ENCODE measurements around the gene PRSS8. TPM values are rescaled to one million over a fixed set of nuclear protein-coding genes. Genes with fewer than 3 reads are reported as not detected.
"Not testable (repeated sequence)": the region's sequence is repeated elsewhere in the genome, so short reads cannot be mapped to it uniquely, and the experiment has no call there.

Gene PRSS8
- total RNA-seq, 1 donor from 2014 or later = 26.0 TPM

DNA sequence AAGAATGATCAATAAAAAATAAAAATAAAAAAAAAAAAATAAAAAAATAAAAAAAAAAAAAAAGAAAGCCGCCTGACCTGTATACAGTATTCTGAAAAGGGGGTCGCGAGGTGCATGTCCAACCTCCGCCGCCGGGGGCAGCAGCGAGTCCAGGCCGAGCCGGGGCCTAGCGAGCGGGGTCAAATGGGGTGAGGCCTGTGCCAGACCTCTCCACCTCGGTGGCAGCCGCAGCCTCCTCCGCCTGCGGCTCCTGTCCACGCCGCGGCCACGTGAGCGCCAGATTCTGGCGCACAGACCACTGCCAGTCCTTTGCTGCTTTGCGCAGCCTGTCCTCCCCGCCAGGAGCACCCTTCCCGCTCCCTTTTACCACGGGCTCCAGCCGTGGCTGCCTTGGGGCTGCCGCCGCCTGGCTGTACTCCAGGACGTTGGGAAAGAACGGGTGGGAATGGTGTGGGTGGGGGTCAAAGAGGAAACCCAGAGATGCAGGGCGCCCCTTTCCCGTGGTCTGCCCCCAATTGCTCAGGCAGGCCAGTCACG, 29.8 kb downstream of the PRSS8 start:
- no peak for DNase-seq (ENCODE audit: extremely low spot score in 2 of 2)
- intact Hi-C loops (cut with DNase I) = no loop called here
- H3K4me1 ChIP-seq = peaks cover 25% of the 10 kb centered on the region
- no peaks in the 10 kb centered on the region for H3K9me3 ChIP-seq
- TF ChIP-seq POLR2A (IDR thresholded peaks at IDR 0.05) (no peak), POLR2AphosphoS5 (IDR thresholded peaks at IDR 0.05; ENCODE audit: insufficient read depth in 1 of 2, low read depth in 1 of 2) (peak in 1 of 2 donors; percentile 55), CTCF (IDR thresholded peaks at IDR 0.05) (peak; percentile 18 to 71 (median 67))
- peaks cover 0 to 14% of the 10 kb centered on the region in 2 donors for H3K36me3 ChIP-seq
- H3K27ac ChIP-seq = peak overlapping the region; percentile 10
- H3K4me3 ChIP-seq = no peak overlapping the region
- H3K27me3 ChIP-seq = no peaks in the 10 kb centered on the region

DNA sequence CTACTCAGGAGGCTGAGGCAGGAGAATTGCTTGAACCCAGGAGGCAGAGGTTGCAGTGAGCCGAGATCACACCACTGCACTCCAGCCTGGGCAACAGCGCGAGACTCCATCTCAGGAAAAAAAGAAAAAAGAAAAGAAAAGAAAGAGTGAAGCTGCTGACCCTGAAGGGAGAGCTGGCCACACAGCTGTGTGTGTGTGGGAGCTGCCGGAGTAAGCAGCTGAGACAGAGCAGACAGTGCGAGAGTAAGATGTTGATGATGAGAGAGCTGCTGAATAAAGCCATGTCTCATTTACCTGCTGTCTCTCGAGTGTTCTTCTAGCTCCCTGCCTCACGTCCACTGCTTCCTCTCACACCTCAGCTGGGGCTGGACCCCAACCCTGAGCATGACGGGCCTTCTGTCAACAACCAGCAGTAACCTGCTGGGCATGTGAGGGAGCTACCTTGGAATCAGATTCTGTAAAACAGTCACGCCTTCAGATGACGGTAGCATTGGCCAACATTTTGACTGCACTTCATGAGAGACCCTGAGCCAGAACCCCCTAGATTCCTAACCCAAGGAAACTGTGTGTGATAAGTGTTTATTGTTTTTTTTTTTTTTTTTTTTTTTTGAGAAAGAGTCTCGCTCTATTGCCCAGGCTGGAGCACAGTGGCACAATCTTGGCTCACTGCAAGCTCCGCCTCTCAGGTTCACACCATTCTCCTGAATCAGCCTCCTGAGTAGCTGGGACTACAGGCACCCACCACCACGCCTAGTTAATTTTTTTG, 34.5 kb downstream of the PRSS8 start:
- H3K27ac ChIP-seq; H3K4me3 ChIP-seq; H3K9me3 ChIP-seq; intact Hi-C loops (cut with DNase I); H3K27me3 ChIP-seq; DNase-seq (ENCODE audit: extremely low spot score in 2 of 2); H3K4me1 ChIP-seq; H3K36me3 ChIP-seq: not testable (repeated sequence)

GRCh38 chr16:31099860-31100638, 35.5 kb downstream of the PRSS8 start:
- H3K4me1 ChIP-seq = no peaks in the 10 kb centered on the region
- H3K36me3 ChIP-seq = no peaks in the 10 kb centered on the region
- no peak overlapping the region for H3K27ac ChIP-seq
- no peak for TF ChIP-seq POLR2AphosphoS5 (IDR thresholded peaks at IDR 0.05; ENCODE audit: insufficient read depth in 1 of 2, low read depth in 1 of 2)
- TF ChIP-seq CTCF (IDR thresholded peaks at IDR 0.05) = no peak
- TF ChIP-seq POLR2A (IDR thresholded peaks at IDR 0.05) = no peak
- H3K27me3 ChIP-seq = no peaks in the 10 kb centered on the region
- no peak for DNase-seq (ENCODE audit: extremely low spot score in 2 of 2)
- intact Hi-C loops (cut with DNase I) = no loop called here
- no peak overlapping the region for H3K4me3 ChIP-seq
- H3K9me3 ChIP-seq = no peaks in the 10 kb centered on the region

DNA sequence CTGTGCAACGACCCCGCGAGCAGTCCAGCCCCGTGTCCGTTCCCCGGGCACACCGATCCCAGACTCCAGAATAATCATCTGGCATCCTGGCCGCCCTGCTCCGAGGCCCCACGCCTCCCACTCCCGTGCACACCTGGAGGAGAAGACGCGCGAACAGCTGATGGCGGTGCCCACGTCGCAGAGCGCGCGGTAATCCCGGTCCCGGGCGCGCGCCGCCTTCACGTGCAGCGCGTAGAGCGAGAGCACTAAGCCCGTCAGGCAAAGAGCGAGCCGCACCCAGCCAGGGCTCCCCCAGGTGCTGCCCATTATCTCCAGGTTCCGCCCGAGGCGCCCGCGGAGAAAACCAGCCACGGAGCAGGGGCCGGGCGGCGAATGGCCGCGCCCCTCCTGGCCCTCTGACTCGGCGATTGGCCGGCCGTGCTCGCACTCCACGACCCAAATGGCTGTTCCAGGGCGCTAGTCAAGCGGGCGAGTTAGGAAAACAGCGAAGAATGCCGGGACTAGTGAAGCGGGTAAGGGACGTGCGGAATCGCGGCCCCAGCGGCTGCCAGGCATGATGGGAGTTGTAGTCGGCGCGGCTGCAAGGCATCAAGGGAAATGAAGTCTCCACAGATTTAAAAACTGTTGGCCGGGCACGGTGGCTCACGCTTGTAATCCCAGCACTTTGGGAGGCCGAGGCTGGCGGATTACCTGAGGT, 41.0 kb downstream of the PRSS8 start, which contains the start of gene VKORC1:
Gene VKORC1, minus strand, starts transcription at position 374 of the 697 bp plus-strand sequence. Its CDS starts 68 bp downstream, at position 306.
- peak in 1 of 3 experiments; percentile 4 for TF ChIP-seq CTCF (IDR thresholded peaks at IDR 0.05)
- TF ChIP-seq POLR2AphosphoS5 (IDR thresholded peaks at IDR 0.05; ENCODE audit: insufficient read depth in 1 of 2, low read depth in 1 of 2) = peak; percentile 92 to 97
- peak in 1 of 2 donors; percentile 47 for TF ChIP-seq POLR2A (IDR thresholded peaks at IDR 0.05)
- peak in 1 of 2 donors; percentile 96 for DNase-seq (ENCODE audit: extremely low spot score in 2 of 2)
- peak within 1 kb of the TSS; percentile 80 to 94 for H3K4me3 ChIP-seq
- peaks cover 0 to 7% of the 10 kb centered on the region in 2 donors for H3K36me3 ChIP-seq
- no peaks in the 10 kb centered on the region for H3K9me3 ChIP-seq
- H3K27me3 ChIP-seq = no peaks in the 10 kb centered on the region
- H3K4me1 ChIP-seq = peaks cover 17% of the 10 kb centered on the region
- intact Hi-C loops (cut with DNase I) = no loop called here
- H3K27ac ChIP-seq = peak within 1 kb of the TSS; percentile 73

GRCh38 chr16:31094088-31094423, 41.5 kb downstream of the PRSS8 start:
- no peak for DNase-seq (ENCODE audit: extremely low spot score in 2 of 2)
- H3K4me1 ChIP-seq = peaks cover 17% of the 10 kb centered on the region
- H3K27ac ChIP-seq = peak overlapping the region; percentile 73
- intact Hi-C loops (cut with DNase I) = no loop called here
- H3K4me3 ChIP-seq = peak overlapping the region; percentile 80 to 94
- H3K27me3 ChIP-seq = no peaks in the 10 kb centered on the region
- peaks cover 0 to 7% of the 10 kb centered on the region in 2 donors for H3K36me3 ChIP-seq
- H3K9me3 ChIP-seq = no peaks in the 10 kb centered on the region
- TF ChIP-seq CTCF (IDR thresholded peaks at IDR 0.05) = no peak
- no peak for TF ChIP-seq POLR2A (IDR thresholded peaks at IDR 0.05)
- no peak for TF ChIP-seq POLR2AphosphoS5 (IDR thresholded peaks at IDR 0.05; ENCODE audit: insufficient read depth in 1 of 2, low read depth in 1 of 2)

All from vagina (tissue), 2 donors.